HG02885 (cell line): ENCODE measurements around the gene OSBPL8.
"Not testable (repeated sequence)": the region's sequence is repeated elsewhere in the genome, so short reads cannot be mapped to it uniquely, and the experiment has no call there.

Source experiments
- ATAC-seq: cut with Tn5 transposase; IDR thresholded peaks from one replicate; pipeline ENCODE4 v1.9.1; 2021; ENCODE audit warnings: mild to moderate bottlenecking; ENCODE audit not compliant: unreplicated experiment, poor library complexity

OSBPL8 gene

GRCh38 chr12:76376876-76377275 lies 182.7 kb downstream of the OSBPL8 start:
- not testable (repeated sequence) for ATAC-seq

GRCh38 chr12:76375939-76376338 lies 183.6 kb downstream of the OSBPL8 start:
- ATAC-seq = no peak

GRCh38 chr12:76375470-76375869 lies 184.1 kb downstream of the OSBPL8 start:
- ATAC-seq = no peak

DNA sequence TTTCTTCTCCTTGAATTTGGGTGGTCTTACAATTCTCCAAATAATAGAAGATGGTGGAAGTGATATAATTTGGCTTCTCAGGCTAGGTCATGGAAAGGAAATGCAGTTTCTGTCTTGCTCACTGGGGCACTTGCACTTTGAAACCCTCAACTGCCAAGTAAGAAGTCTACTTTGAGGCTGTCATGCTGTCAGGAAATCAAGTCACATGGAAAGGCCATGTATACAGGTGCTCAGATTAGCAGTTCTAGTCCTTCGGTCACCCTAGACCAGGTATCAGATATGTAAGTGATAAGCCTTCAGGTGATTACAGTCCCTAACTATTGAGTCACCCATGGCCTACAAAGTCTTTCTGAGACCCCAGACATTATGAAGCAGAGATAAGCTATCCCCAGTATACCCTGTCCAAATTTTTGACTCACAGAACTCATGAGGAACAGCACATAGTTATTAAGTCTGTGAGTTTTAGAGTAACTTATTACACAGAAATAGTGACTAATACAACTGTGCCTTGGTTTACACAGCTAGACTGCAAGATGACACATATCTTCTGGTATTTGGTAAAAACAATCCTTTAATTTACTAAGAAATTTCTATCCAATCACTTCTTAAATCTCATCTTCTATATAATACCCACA lies 185.1 kb downstream of the OSBPL8 start:
- ATAC-seq = no peak

GRCh38 chr12:76368230-76368629 lies 191.3 kb downstream of the OSBPL8 start:
- no peak for ATAC-seq

DNA sequence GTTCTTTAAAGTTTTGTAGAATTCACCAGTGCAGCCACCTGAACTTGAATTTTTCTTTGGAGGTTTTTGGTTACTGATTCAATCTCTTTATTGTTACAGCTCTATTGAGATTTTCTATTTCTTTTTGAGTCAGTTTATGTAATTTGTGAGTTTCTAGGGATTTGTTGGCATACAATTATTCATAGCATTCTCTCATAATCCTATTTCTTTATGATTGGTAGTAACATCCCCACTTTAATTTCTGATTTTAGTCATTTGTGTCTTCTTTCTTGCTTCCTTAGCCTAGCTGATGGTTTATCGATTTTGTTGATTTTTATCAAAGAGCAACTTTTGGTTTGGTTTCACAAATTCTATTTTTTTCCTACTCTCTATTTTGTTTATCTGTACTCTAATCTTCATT lies 193.4 kb downstream of the OSBPL8 start:
- ATAC-seq = no peak

DNA sequence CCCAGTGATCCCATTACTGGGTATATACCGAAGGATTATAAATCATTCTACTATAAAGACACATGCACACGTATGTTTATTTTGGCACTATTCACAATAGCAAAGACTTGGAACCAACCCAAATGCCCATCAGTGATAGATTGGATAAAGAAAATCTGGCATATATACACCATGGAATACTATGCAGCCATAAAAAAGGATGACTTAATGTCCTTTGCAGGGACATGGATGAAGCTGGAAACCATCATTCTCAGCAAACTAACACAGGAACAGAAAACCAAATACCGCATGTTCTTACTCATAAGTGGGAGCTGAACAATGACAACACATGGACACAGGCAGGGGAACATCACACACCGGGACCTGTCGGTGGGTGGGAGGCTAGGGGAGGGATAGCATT lies 195.4 kb downstream of the OSBPL8 start:
- not testable (repeated sequence) for ATAC-seq

DNA sequence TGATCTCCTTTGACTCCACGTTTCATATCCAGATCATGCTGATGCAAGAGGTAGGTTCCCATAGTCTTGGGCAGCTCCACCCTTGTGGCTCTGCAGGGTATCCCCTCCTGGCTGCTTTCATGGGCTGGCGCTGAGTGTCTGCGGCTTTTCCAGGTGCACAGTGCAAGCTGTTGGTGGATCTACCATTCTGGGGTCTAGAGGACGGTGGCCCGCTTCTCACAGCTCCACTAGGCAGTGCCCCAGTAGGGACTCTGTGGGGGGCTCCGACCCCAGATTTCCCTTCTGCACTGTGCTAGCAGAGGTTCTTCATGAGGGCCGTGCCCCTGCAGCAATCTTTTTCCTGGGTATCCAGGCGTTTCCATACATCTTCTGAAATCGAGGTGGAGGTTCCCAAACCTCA lies 199.3 kb downstream of the OSBPL8 start:
- no peak for ATAC-seq

GRCh38 chr12:76356071-76356470 lies 203.5 kb downstream of the OSBPL8 start:
- ATAC-seq = no peak

GRCh38 chr12:76348079-76348901 lies 211.3 kb downstream of the OSBPL8 start, which contains the start of gene BBS10:
Gene BBS10 (minus strand): TSS chr12:76348415. CDS start chr12:76348358, 57 bp downstream.
- peak; percentile 97 for ATAC-seq

- peak; percentile 34 for ATAC-seq
Observed at GRCh38 chr12:76346798-76347420, 212.7 kb downstream of the OSBPL8 start.

- no peak for ATAC-seq
Observed at GRCh38 chr12:76346236-76346635, 213.3 kb downstream of the OSBPL8 start.

DNA sequence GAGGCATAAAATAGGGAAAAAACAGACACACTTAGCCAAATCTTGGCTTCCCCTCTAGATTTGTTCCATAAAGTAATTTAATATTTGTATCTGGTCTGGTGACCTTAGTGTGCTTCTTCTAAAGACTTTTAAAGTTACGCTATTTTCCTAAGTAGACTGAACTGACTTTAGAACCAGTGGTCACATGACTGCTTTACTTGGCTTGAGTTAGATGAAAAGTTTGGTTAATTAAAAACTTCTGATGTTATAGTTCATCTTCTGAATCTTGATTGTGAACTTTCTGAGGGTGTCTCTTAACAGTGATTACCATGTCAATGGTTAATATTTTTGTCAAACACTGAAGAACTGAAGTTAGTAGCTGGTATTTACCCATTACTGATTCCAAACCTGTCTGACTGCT lies 214.0 kb downstream of the OSBPL8 start:
- no peak for ATAC-seq

DNA sequence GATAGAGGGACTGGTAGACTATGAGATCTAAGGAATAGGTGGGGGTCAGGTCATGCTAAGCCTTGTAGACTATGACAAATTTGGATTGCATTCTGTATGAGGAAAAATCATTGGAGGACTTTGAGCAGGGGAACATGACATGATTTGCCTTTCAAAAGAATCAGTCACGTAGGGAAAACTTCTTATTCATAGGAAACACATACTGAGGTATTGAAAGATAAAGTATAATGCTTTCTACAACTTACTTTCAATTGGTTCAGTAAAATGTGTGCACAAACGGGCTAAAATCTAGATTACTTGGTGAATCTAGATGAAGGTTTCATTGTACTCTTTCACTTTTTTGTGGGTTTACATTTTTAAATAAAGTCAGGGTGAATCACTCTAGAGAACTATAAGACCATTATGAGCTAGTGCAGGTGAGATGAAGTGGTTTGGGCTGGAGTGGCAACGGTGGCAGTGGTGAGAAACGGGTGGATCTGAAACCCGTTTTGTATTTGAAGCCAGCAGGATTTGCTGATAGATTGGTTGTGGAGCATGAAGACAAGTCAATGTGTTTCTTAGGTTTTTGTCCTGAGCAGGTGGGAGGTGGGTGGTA lies 218.0 kb downstream of the OSBPL8 start:
- no peak for ATAC-seq

GRCh38 chr12:76340680-76341435 lies 218.7 kb downstream of the OSBPL8 start:
- ATAC-seq = no peak

- ATAC-seq = no peak
Observed at GRCh38 chr12:76337583-76337982, 222.0 kb downstream of the OSBPL8 start.

DNA sequence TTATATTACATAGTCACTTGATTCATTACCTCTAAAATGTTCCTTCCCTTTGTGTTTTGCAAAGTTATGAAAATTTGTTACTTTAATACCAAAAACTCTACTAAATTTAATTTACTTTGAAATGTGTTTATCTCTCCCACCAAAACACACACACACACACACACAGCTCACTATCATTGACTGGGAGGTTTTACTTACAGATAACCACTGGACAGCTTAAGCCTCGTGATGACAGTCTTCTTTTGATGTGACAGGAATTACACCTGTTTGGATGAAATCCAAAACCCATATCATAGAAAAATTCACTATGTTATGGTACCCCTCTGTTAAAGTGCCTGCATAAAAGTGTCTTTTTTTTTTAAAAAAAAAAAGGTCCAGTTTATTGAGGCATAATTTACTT lies 227.0 kb downstream of the OSBPL8 start:
- ATAC-seq = no peak

DNA sequence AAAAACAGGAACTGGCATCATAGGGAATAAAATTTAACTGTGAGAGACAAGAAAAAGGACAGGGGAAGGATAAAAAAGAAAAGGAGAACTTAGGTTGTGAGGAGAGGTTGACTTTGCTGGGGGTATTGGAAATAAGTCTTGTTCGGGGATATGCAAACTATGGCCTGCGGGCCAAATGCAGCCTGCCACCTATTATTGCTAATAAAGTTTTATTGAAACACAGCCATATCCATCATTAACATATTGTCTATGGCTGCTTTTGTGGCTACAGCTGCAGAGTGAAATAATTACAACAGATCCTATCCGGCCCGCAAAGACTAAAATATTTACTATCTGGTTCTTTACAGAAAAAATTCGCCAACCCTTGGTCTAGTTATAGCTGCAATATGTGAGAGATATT lies 230.0 kb downstream of the OSBPL8 start:
- no peak for ATAC-seq

DNA sequence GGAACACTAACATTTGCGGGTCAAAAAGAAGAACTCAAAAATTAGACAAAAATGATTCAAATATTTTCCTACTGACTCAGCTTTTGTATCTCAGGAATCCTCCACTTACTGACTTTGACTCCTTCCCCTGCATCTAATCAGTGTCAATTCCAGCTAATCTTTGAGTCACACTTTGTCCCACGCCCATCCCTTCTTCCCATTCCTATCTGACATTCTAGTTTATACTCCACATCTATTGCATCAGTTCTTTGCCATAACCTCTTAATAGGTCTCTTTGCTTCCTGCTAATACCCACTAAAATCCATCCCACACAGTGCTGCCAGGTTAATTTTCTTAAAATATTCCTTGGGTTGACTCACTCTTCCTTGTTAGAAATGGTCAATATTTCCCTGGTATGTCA lies 230.4 kb downstream of the OSBPL8 start:
- ATAC-seq = no peak

DNA sequence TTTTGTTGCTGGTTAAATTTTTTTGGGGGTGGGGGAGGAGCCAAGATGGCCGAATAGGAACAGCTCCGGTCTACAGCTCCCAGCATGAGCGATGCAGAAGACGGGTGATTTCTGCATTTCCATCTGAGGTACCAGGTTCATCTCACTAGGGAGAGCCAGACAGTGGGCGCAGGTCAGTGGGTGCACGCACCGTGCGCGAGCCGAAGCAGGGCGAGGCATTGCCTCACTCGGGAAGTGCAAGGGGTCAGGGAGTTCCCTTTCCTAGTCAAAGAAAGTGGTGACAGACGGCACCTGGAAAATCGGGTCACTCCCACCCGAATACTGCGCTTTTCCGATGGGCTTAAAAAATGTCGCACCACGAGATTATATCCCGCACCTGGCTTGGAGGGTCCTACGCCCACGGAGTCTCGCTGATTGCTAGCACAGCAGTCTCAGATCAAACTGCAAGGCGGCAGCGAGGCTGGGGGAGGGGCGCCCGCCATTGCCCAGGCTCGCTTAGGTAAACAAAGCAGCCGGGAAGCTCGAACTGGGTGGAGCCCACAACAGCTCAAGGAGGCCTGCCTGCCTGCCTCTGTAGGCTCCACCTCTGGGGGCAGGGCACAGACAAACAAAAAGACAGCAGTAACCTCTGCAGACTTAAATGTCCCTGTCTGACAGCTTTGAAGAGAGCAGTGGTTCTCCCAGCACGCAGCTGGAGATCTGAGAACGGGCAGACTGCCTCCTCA lies 239.8 kb downstream of the OSBPL8 start:
- not testable (repeated sequence) for ATAC-seq
